ENCODE data around the gene ERH. TPM values are rescaled to one million over a fixed set of nuclear protein-coding genes. Genes with fewer than 3 reads are reported as not detected.

Gene ERH
- total RNA-seq, 1 donor from 2014 or later: 114 TPM

DNA sequence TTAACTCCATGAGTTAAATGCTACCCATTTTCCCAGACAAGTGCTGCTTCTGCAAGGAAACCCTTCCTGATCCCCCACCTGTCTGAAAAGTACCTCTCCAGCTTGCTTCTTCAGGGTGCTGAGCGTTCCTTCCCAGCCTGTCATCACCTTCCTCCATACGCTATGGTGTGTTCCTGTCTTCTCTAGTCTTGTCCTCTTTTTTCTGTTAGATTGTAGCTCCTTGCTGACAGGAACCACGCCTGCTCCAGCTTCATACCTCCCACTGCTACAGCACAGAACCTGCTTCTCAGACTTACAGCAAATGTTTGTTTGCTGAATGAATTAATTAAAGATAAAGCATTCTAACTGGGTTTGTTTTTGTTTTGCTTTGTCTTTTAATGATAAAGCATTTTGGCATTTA is 39.1 kb downstream of the ERH start:
- H3K27ac ChIP-seq: no peak overlapping the region
- H3K36me3 ChIP-seq: no peaks in the 10 kb centered on the region
- intact Hi-C loops (cut with DNase I): loop anchor here (10.0 kb wide), 1 partner anchor 114 kb away; no protein-coding TSS in a partner anchor
- H3K4me3 ChIP-seq: no peak overlapping the region
- H3K9me3 ChIP-seq: no peaks in the 10 kb centered on the region
- ATAC-seq: no peak
- no peak for TF ChIP-seq CTCF (IDR thresholded peaks at IDR 0.05)
- no peak for DNase-seq
- no peaks in the 10 kb centered on the region for H3K4me1 ChIP-seq
- no peaks in the 10 kb centered on the region for H3K27me3 ChIP-seq

DNA sequence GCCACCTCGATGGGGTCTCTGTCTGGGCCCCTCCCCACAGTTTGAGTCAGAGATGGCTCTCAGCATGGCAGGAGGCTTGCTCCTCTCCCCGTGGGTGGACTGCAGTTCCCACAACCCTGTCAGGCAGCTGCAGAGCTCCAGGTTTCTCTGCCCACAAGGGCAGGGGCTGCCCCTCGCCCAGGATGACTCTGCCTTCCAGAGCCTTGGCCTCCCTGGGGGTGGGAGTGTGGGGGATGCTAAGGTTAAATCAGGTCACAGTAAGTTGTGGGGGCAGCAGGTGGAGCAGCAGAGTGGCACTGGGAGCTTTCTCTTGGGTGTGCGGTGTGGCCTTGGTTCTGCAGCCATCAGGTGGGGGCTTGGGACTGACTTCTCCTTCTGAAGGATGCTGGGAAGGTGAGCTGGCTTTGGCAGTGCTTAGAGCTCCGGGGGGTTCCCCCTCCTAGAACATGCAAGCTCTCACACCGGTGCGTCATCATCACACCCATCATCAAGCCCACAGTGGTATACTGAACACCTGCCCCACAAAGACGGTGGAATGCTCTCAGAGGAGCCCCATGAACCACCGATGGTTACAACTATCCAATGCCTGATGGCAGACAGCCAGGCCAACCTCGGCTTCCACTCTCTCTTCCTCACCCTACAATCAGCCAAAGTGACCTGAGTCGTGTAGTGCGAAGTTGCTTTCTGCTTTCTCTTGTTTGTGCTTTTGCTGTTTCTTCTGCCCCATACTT is 39.7 kb downstream of the ERH start:
- Histone ChIP-seq H3K36me3 (no peaks in the 10 kb centered on the region), H3K4me1 (no peaks in the 10 kb centered on the region), H3K4me3 (no peak overlapping the region), H3K27me3 (no peaks in the 10 kb centered on the region), H3K9me3 (no peaks in the 10 kb centered on the region), H3K27ac (no peak overlapping the region)
- TF ChIP-seq CTCF (IDR thresholded peaks at IDR 0.05): no peak
- ATAC-seq: no peak
- DNase-seq: no peak
- intact Hi-C loops (cut with DNase I): loop anchor here (10.0 kb wide), 1 partner anchor 114 kb away; no protein-coding TSS in a partner anchor

- no peak for TF ChIP-seq CTCF (IDR thresholded peaks at IDR 0.05)
- no peak overlapping the region for H3K27ac ChIP-seq
- H3K9me3 ChIP-seq: no peaks in the 10 kb centered on the region
- DNase-seq (no peak), ATAC-seq (no peak)
- H3K36me3 ChIP-seq: no peaks in the 10 kb centered on the region
- intact Hi-C loops (cut with DNase I): loop anchor here (10.0 kb wide), 1 partner anchor 113 kb away; no protein-coding TSS in a partner anchor
- no peaks in the 10 kb centered on the region for H3K27me3 ChIP-seq
- no peaks in the 10 kb centered on the region for H3K4me1 ChIP-seq
- no peak overlapping the region for H3K4me3 ChIP-seq
Measured at GRCh38 chr14:69357544-69358200, 40.4 kb downstream of the ERH start.

DNA sequence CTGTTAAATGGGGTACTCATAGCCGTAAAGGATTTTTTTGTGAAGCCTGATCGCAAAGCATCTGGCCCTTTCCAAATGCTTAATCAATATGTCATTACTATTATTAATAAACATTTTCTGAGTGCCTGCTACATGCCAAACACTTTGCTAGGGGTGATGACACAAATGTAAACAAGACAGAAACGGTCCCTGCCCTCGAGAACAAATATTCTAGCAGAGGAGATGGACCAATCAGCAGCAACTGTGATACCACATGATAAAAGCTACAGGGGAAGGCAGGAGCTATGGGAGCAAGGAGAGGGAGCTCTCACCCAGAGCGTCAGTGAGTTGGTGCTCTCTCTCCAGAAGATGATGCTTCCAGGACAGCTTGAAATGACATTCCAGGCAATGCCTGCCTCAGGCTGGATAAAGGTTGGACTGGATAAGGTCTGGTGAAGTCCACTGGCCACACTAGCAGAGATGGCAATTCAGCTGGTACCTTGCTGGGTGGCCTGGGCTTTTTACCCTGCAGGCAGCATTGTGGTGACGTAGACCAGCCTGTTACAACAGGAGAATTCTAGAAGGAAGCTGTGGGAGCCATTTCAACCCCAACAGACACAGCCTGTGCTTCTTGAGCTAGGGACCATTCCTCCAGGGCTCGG is 41.1 kb downstream of the ERH start:
- no peak for DNase-seq
- H3K4me3 ChIP-seq: no peak overlapping the region
- TF ChIP-seq CTCF (IDR thresholded peaks at IDR 0.05): no peak
- H3K36me3 ChIP-seq: no peaks in the 10 kb centered on the region
- H3K4me1 ChIP-seq: no peaks in the 10 kb centered on the region
- no peak for ATAC-seq
- no peaks in the 10 kb centered on the region for H3K9me3 ChIP-seq
- H3K27me3 ChIP-seq: no peaks in the 10 kb centered on the region
- no peak overlapping the region for H3K27ac ChIP-seq
- intact Hi-C loops (cut with DNase I): loop anchor here (10.0 kb wide), 1 partner anchor 112 kb away; no protein-coding TSS in a partner anchor

GRCh38 chr14:69355607-69356281 is 42.4 kb downstream of the ERH start:
- DNase-seq (no peak), ATAC-seq (no peak)
- Histone ChIP-seq H3K27ac (no peak overlapping the region), H3K4me1 (no peaks in the 10 kb centered on the region), H3K36me3 (no peaks in the 10 kb centered on the region), H3K27me3 (no peaks in the 10 kb centered on the region), H3K4me3 (no peak overlapping the region), H3K9me3 (no peaks in the 10 kb centered on the region)
- TF ChIP-seq CTCF (IDR thresholded peaks at IDR 0.05): no peak
- intact Hi-C loops (cut with DNase I): loop anchor here (10.0 kb wide), 1 partner anchor 111 kb away; no protein-coding TSS in a partner anchor

All from upper lobe of right lung (tissue), 1 donor.